ENCODE results near the gene IL1RL1. TPM values are rescaled to one million over a fixed set of nuclear protein-coding genes. Genes with fewer than 3 reads are reported as not detected.
A peak's percentile ranks its signal among the peaks of the same experiment; 100 is the strongest.

Gene IL1RL1
- total RNA-seq, 1 donor from 2014 or later = not detected

GRCh38 chr2:102366406-102367112 lies 55.2 kb downstream of the IL1RL1 start:
- ChIA-PET POLR2A (no interaction called here), CTCF (no interaction called here)
- peaks cover 18% of the 10 kb centered on the region for H3K36me3 Mint-ChIP-seq (ENCODE audit: low read depth)
- no peaks in the 10 kb centered on the region for H3K27me3 Mint-ChIP-seq
- DNase-seq (no peak), ATAC-seq (ENCODE audit: low read depth) (peak; percentile 37)
- H3K27ac Mint-ChIP-seq = peak overlapping the region; percentile 31
- peak overlapping the region; percentile 28 for H3K4me3 Mint-ChIP-seq
- peaks cover 7% of the 10 kb centered on the region for H3K4me1 Mint-ChIP-seq
- TF ChIP-seq CTCF (IDR thresholded peaks at IDR 0.05) = no peak
- H3K9me3 Mint-ChIP-seq = peaks cover 17% of the 10 kb centered on the region
- intact Hi-C loops (cut with micrococcal nuclease) = no loop called here

DNA sequence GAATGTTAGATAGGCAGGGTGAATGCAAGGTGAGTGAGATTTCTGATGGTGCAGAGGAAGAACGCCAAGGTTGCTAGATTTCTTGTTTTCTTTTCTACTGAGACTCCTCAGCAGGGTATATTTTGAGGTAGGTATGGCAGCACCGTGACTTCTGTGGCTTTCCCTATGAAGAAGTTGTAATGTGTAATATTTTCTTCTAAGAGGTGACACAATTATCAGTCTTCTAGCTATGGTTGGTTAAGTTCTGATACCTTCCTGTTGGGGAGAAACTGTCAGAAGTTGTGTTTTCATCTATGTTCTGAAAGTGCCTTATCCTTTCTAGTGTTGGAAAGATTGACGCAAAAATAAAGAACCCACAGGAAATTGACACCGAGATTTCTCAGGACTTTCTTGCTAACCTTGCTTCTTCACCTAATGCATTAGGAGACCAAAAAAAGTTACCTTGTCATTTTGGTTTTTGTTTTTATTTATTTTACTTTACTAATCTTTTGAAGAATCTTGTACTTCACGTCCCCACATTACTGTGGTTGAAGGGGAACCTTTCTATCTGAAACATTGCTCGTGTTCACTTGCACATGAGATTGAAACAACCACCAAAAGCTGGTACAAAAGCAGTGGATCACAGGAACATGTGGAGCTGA lies 56.1 kb downstream of the IL1RL1 start:
- intact Hi-C loops (cut with micrococcal nuclease) = no loop called here
- no peak overlapping the region for H3K27ac Mint-ChIP-seq
- ChIA-PET CTCF (no interaction called here), POLR2A (no interaction called here)
- ATAC-seq (ENCODE audit: low read depth) (no peak), DNase-seq (no peak)
- H3K36me3 Mint-ChIP-seq (ENCODE audit: low read depth) = peaks cover 18% of the 10 kb centered on the region
- peaks cover 17% of the 10 kb centered on the region for H3K9me3 Mint-ChIP-seq
- no peak for TF ChIP-seq CTCF (IDR thresholded peaks at IDR 0.05)
- no peaks in the 10 kb centered on the region for H3K27me3 Mint-ChIP-seq
- H3K4me1 Mint-ChIP-seq = peaks cover 7% of the 10 kb centered on the region
- no peak overlapping the region for H3K4me3 Mint-ChIP-seq

- peaks cover 7% of the 10 kb centered on the region for H3K4me1 Mint-ChIP-seq
- ChIA-PET POLR2A (no interaction called here), CTCF (no interaction called here)
- no peak for TF ChIP-seq CTCF (IDR thresholded peaks at IDR 0.05)
- no peak overlapping the region for H3K4me3 Mint-ChIP-seq
- no peak overlapping the region for H3K27ac Mint-ChIP-seq
- peaks cover 14% of the 10 kb centered on the region for H3K36me3 Mint-ChIP-seq (ENCODE audit: low read depth)
- DNase-seq (no peak), ATAC-seq (ENCODE audit: low read depth) (no peak)
- peaks cover 17% of the 10 kb centered on the region for H3K9me3 Mint-ChIP-seq
- intact Hi-C loops (cut with micrococcal nuclease) = no loop called here
- no peaks in the 10 kb centered on the region for H3K27me3 Mint-ChIP-seq
Measured at GRCh38 chr2:102368461-102369109, 57.2 kb downstream of the IL1RL1 start.

- H3K27ac Mint-ChIP-seq = no peak overlapping the region
- H3K27me3 Mint-ChIP-seq = no peaks in the 10 kb centered on the region
- TF ChIP-seq CTCF (IDR thresholded peaks at IDR 0.05) = no peak
- no peak overlapping the region for H3K4me3 Mint-ChIP-seq
- peaks cover 10% of the 10 kb centered on the region for H3K36me3 Mint-ChIP-seq (ENCODE audit: low read depth)
- peaks cover 16% of the 10 kb centered on the region for H3K9me3 Mint-ChIP-seq
- POLR2A ChIA-PET = no interaction called here
- CTCF ChIA-PET = no interaction called here
- no peak for DNase-seq
- peaks cover 7% of the 10 kb centered on the region for H3K4me1 Mint-ChIP-seq
- intact Hi-C loops (cut with micrococcal nuclease) = no loop called here
- ATAC-seq (ENCODE audit: low read depth) = no peak
Measured at GRCh38 chr2:102369866-102370265, 58.5 kb downstream of the IL1RL1 start.

DNA sequence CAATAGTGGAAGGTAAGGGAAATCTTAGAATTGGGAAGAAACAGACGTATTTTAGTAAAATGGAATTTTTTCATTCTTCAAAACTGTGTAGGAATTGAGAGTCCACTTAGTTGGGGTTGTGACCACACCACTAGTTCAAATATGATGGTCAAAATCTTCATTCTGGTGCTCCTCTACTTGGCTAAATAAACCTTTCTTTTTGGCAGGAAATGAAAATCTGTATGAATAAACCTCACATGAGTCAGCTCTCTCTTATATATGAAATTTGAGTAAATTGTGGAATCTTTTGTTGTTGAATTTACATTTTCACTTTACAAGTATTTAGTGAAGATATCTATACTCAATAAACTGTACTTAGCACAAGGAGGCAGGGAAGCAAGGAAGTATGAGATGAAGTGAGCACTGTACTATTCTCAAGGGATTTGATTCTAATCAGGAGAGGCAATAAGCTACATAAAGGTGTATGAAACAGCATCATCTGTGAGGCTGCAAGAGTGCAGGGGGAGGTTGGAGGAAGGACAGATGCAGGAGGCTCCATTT lies 64.8 kb downstream of the IL1RL1 start:
- H3K27ac Mint-ChIP-seq = no peak overlapping the region
- TF ChIP-seq CTCF (IDR thresholded peaks at IDR 0.05) = no peak
- DNase-seq (no peak), ATAC-seq (ENCODE audit: low read depth) (no peak)
- H3K9me3 Mint-ChIP-seq = no peaks in the 10 kb centered on the region
- H3K27me3 Mint-ChIP-seq = no peaks in the 10 kb centered on the region
- ChIA-PET CTCF (no interaction called here), POLR2A (no interaction called here)
- H3K4me1 Mint-ChIP-seq = no peaks in the 10 kb centered on the region
- intact Hi-C loops (cut with micrococcal nuclease) = no loop called here
- no peaks in the 10 kb centered on the region for H3K36me3 Mint-ChIP-seq (ENCODE audit: low read depth)
- H3K4me3 Mint-ChIP-seq = no peak overlapping the region

All from activated B cell treated with CpG ODN at 0.5 μM for 24 hours (primary cell).